ENCODE results near the gene CHAF1A. TPM values are rescaled to one million over a fixed set of nuclear protein-coding genes. Genes with fewer than 3 reads are reported as not detected.
A peak's percentile ranks its signal among the peaks of the same experiment; 100 is the strongest.

The CHAF1A gene, protein sequence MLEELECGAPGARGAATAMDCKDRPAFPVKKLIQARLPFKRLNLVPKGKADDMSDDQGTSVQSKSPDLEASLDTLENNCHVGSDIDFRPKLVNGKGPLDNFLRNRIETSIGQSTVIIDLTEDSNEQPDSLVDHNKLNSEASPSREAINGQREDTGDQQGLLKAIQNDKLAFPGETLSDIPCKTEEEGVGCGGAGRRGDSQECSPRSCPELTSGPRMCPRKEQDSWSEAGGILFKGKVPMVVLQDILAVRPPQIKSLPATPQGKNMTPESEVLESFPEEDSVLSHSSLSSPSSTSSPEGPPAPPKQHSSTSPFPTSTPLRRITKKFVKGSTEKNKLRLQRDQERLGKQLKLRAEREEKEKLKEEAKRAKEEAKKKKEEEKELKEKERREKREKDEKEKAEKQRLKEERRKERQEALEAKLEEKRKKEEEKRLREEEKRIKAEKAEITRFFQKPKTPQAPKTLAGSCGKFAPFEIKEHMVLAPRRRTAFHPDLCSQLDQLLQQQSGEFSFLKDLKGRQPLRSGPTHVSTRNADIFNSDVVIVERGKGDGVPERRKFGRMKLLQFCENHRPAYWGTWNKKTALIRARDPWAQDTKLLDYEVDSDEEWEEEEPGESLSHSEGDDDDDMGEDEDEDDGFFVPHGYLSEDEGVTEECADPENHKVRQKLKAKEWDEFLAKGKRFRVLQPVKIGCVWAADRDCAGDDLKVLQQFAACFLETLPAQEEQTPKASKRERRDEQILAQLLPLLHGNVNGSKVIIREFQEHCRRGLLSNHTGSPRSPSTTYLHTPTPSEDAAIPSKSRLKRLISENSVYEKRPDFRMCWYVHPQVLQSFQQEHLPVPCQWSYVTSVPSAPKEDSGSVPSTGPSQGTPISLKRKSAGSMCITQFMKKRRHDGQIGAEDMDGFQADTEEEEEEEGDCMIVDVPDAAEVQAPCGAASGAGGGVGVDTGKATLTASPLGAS
- total RNA-seq (2014; rRNA removed; shearing (Covaris generic)): 37.8 and 52.7 TPM in 2 replicates

- DNase-seq (ENCODE audit: low spot score): peak; percentile 100
Observed at GRCh38 chr19:4402171-4403004, at the start of gene CHAF1A. CHAF1A (plus strand) TSS chr19:4402640; CDS start chr19:4402763, 123 bp downstream.

DNA sequence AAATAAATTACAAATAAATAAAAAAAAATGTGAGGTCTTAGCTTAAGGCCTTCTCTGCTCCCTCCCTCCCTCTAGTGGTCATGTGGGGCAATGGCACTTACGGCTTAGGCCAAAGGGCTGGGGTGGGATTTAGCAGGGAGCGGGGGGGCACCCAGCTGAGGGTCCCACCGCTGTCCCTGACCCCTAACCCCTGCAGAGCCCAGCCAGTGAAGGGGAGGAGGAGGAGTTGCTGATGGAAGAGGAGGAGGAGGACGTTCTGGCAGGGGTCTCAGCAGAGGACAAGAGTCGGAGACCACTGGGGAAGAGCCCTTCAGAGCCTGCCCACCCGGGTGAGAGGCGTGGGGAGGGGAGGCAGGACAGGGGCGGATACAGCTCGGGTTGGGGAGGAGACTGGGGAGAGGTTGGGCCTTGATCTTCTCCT, 49.7 kb upstream of the CHAF1A start:
- peak; percentile 55 for DNase-seq (ENCODE audit: low spot score)

- no peak for DNase-seq (ENCODE audit: low spot score)
Observed at GRCh38 chr19:4354282-4354681, 48.2 kb upstream of the CHAF1A start.

DNA sequence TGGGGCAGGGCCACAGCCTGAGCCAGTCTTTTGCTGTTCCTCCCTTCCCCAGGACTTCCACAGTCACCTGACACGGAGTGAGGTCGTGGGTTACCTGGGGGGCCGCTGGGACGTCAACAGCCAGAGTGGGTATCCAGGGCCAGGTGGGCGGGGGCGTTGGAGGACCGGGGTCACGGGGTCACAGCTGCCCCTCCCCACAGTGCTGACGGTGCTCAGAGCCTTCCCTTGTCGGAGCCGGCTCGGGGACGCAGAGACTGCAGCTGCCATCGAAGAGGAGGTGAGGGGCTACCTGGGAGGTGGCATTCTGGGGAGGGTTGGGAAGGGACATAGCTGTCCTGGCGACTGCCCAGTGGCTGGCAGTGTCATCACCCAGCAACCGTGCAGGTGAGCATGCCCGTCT, 47.5 kb upstream of the CHAF1A start:
- DNase-seq (ENCODE audit: low spot score): no peak

GRCh38 chr19:4357095-4357797, 45.2 kb upstream of the CHAF1A start:
- no peak for DNase-seq (ENCODE audit: low spot score)

- no peak for DNase-seq (ENCODE audit: low spot score)
Observed at GRCh38 chr19:4357921-4358326, 44.5 kb upstream of the CHAF1A start.

GRCh38 chr19:4358709-4359626, 43.5 kb upstream of the CHAF1A start:
- no peak for DNase-seq (ENCODE audit: low spot score)

DNA sequence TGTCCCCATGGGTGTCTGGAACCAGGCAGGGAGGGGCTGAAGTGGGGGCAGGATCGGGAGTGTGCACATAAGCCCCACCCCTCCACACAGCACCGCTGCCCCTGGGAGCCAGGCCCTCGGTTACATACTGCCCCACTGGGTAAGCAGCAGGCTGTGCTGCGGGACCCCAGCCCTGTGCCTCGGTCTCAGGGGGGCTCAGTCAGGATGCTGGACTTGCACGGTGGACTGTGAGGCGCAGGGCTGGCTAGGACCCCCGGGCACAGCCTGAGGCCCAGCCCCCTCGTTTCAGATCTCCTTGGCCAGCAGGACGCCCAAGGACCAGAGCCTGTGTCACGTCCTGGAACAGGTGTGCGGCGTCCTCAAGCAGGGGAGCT, 42.8 kb upstream of the CHAF1A start:
- no peak for DNase-seq (ENCODE audit: low spot score)

- DNase-seq (ENCODE audit: low spot score): no peak
Observed at GRCh38 chr19:4360081-4360569, 42.3 kb upstream of the CHAF1A start.

GRCh38 chr19:4360641-4361151, 41.7 kb upstream of the CHAF1A start:
- DNase-seq (ENCODE audit: low spot score): no peak

GRCh38 chr19:4361152-4362046, 41.0 kb upstream of the CHAF1A start:
- peak; percentile 96 for DNase-seq (ENCODE audit: low spot score)

GRCh38 chr19:4362101-4362828, 40.2 kb upstream of the CHAF1A start:
- DNase-seq (ENCODE audit: low spot score): no peak

GRCh38 chr19:4362831-4363545, 39.5 kb upstream of the CHAF1A start:
- DNase-seq (ENCODE audit: low spot score): peak; percentile 52

DNA sequence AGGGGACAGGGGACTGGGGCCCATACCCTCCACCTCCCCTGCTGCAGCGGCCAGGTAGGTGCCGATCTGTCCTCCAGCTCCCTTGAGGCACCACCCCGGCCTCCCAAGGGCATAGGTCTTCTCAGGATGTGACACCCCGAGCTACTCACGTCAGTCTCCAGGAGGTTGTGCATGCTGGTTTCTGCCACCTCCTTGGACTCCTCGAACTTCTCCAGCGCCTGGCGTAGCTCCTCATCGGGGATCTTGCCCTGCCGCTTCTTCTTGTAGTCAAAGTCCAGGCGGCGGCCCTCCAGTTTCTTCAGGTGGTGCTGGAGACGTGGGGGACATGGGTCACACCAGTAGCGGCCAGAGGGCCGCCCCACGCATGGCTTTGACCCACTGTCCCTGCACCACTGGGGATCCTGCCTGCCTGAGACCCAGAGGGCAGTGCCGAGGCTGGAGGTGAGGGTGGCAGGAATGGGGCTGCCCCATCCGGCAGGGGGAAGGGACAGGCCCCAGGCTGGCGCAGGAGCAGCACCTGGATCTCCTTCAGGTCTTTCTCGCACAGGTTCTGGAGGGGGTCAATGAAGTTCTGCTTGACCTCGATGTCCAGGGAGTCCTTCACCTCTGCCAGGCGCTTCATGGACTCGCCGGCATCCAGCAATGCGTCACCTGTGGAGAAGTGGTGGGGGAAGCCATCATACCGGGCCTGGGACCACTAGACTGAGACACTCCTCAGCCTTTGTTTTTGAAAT, 38.7 kb upstream of the CHAF1A start:
- no peak for DNase-seq (ENCODE audit: low spot score)

DNA sequence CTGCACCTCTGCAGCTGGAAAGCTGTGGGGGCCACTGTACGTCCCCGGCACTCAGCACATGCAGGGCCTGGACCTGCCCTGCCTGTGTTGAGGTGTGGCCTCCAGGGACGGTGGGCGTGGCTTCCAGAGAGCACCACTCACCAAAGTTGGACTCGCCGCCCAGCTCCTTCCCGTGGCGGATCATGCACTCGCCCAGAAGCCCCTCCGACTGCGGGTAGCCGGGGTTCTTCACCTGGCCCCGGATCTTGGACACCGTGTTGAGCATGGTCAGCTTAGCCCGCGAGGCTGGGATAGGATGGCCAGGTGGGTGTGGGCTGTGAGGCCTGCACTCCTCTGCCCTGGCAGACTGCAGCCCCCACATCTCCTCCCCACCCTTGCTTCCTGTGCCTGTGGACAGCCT, 37.1 kb upstream of the CHAF1A start:
- no peak for DNase-seq (ENCODE audit: low spot score)

Data from A172 (cell line).